Measurements from ENCODE around the gene ROBO2.

Gene ROBO2

DNA sequence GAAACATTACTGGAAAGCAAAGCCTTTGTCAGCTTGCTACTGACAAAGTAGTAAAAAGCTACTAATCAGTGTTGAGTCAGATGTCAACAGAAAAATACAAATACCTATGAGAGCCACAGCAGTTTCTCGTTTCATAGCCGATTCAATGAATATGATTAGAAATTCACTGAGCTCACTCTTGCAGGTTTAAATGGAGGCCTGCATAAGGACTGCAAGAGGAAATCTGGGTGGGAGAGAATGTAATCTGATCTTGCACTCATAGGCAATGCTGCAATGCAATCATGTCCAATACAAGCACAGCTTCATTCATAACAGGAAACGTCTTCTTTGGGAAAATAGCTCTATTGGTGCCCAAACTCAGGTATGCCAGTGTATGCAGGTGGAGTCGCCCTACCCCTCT is 608.8 kb downstream of the ROBO2 start:
- Histone ChIP-seq H3K4me3 (replicated peaks; ENCODE audit: low read depth, low read length) (no peak overlapping the region), H3K36me3 (ENCODE audit: control insufficient read depth, insufficient read depth, low read length) (no peaks in the 10 kb centered on the region), H3K27me3 (replicated peaks; ENCODE audit: control insufficient read depth, insufficient read depth, low read length) (no peaks in the 10 kb centered on the region)
- DNase-seq (ENCODE audit: extremely low read depth, insufficient read length) = no peak
- TF ChIP-seq, protein P1, sequence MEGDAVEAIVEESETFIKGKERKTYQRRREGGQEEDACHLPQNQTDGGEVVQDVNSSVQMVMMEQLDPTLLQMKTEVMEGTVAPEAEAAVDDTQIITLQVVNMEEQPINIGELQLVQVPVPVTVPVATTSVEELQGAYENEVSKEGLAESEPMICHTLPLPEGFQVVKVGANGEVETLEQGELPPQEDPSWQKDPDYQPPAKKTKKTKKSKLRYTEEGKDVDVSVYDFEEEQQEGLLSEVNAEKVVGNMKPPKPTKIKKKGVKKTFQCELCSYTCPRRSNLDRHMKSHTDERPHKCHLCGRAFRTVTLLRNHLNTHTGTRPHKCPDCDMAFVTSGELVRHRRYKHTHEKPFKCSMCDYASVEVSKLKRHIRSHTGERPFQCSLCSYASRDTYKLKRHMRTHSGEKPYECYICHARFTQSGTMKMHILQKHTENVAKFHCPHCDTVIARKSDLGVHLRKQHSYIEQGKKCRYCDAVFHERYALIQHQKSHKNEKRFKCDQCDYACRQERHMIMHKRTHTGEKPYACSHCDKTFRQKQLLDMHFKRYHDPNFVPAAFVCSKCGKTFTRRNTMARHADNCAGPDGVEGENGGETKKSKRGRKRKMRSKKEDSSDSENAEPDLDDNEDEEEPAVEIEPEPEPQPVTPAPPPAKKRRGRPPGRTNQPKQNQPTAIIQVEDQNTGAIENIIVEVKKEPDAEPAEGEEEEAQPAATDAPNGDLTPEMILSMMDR (IDR thresholded peaks at IDR 0.05; ENCODE audit: insufficient read depth, low read length, poor library complexity, severe bottlenecking) = no peak

DNA sequence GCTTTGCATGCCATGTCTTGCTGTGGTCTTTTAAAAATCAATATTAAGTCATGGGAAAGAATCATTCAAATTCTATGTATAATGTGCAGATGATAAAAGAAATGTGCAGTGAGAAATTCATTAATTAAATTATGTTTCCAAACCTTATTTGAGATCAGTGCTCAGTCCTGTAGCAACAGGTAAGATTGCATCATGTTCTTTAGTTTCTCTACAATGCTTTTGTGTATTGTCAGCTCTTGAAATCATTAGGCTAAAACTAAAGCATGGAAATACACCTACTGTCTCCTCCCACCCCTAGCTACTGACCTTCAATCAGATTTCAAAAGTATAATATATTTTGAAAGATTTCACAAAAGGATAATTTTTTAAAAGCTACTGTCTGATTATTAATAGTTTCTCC is 612.7 kb downstream of the ROBO2 start:
- H3K36me3 ChIP-seq (ENCODE audit: control insufficient read depth, insufficient read depth, low read length) = no peaks in the 10 kb centered on the region
- TF ChIP-seq, protein P1 (IDR thresholded peaks at IDR 0.05; ENCODE audit: insufficient read depth, low read length, poor library complexity, severe bottlenecking) = no peak
- DNase-seq (ENCODE audit: extremely low read depth, insufficient read length) = no peak
- H3K4me3 ChIP-seq (replicated peaks; ENCODE audit: low read depth, low read length) = no peak overlapping the region
- H3K27me3 ChIP-seq (replicated peaks; ENCODE audit: control insufficient read depth, insufficient read depth, low read length) = no peaks in the 10 kb centered on the region

DNA sequence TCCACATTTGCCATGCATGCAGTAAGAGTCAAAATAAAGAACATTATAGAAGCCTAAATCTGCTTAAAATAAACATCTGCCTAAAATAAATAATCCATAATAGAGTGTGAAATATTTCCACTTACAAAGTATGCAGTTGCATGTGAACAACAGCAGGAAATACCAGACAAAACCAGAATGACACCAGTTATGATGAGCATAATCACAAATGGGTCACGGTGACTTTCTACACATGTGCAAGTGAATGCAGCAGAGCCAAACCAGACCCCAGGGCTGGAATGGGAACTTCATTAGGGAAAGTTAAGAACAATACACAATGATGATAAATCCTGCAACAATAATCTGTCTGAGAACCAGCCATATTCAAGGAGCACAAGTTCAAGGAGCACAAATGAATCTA is 615.5 kb downstream of the ROBO2 start:
- no peaks in the 10 kb centered on the region for H3K27me3 ChIP-seq (replicated peaks; ENCODE audit: control insufficient read depth, insufficient read depth, low read length)
- no peak for DNase-seq (ENCODE audit: extremely low read depth, insufficient read length)
- TF ChIP-seq, protein P1 (IDR thresholded peaks at IDR 0.05; ENCODE audit: insufficient read depth, low read length, poor library complexity, severe bottlenecking) = no peak

DNA sequence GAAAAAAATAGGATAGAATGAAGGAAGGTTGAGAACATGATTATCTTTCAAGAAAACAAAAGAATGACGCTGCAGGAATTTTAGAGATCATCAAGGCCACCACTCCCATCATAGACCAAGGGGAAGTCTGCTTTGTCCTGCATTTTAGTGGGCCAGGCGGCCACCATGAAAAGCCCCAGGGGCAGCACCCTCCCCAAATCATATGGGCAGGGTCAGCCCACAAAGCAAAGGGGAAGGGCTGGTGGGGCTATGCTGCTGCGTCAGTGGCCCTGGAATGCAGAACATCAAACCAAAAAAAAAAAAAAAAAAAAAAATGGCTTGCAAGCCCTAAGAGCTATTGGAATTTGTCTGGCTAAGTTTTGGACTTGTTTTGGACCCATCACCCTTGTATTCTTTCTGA is 620.8 kb downstream of the ROBO2 start:
- Histone ChIP-seq H3K36me3 (ENCODE audit: control insufficient read depth, insufficient read depth, low read length) (no peaks in the 10 kb centered on the region), H3K27me3 (replicated peaks; ENCODE audit: control insufficient read depth, insufficient read depth, low read length) (no peaks in the 10 kb centered on the region), H3K4me3 (replicated peaks; ENCODE audit: low read depth, low read length) (no peak overlapping the region)
- TF ChIP-seq, protein P1 (IDR thresholded peaks at IDR 0.05; ENCODE audit: insufficient read depth, low read length, poor library complexity, severe bottlenecking) = no peak
- no peak for DNase-seq (ENCODE audit: extremely low read depth, insufficient read length)

More for the DNA sequence above, 615.5 kb downstream of the ROBO2 start:
- Histone ChIP-seq H3K36me3 (ENCODE audit: control insufficient read depth, insufficient read depth, low read length) (no peaks in the 10 kb centered on the region), H3K4me3 (replicated peaks; ENCODE audit: low read depth, low read length) (no peak overlapping the region)

DNA sequence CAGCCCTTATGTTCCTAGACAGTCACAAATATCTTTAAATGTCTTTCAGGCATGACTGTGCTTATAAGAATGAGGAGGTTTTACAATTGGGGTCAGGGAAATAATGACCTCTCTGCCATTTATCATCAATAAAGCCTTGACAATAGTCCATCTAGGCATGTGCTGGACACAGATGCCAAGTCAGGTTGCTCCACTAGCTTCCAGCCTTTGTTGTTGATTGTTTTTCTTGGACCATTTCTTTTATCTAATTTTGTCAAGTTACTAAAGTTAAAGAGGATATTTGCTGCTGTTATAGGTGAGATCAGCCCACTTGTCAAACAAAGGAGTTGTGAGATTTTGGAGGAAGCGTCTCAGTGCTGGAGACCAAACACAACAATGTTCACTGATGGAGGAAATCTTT is 628.0 kb downstream of the ROBO2 start:
- no peak for DNase-seq (ENCODE audit: extremely low read depth, insufficient read length)
- H3K4me3 ChIP-seq (replicated peaks; ENCODE audit: low read depth, low read length) = no peak overlapping the region
- TF ChIP-seq, protein P1 (IDR thresholded peaks at IDR 0.05; ENCODE audit: insufficient read depth, low read length, poor library complexity, severe bottlenecking) = no peak
- H3K36me3 ChIP-seq (ENCODE audit: control insufficient read depth, insufficient read depth, low read length) = no peaks in the 10 kb centered on the region
- H3K27me3 ChIP-seq (replicated peaks; ENCODE audit: control insufficient read depth, insufficient read depth, low read length) = no peaks in the 10 kb centered on the region

DNA sequence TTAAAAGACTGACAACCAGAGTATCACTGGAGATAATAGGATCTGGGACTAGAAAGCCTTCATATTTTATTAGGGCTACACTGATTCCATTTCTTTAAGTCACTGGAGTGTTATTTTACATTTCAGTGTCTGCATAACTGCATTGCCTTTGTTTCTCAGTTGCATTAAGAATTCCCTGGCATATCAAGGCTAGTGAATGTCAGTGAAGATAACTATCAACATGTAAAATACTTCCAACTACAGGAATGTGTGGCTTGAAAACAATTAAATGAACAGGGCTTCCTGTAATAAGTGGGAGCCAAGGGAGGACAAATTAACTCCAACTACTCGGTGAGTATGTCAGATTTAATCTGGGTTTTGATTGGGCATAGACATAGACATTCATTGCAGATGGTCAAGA is 628.5 kb downstream of the ROBO2 start:
- no peak for DNase-seq (ENCODE audit: extremely low read depth, insufficient read length)
- TF ChIP-seq, protein P1 (IDR thresholded peaks at IDR 0.05; ENCODE audit: insufficient read depth, low read length, poor library complexity, severe bottlenecking) = no peak
- H3K27me3 ChIP-seq (replicated peaks; ENCODE audit: control insufficient read depth, insufficient read depth, low read length) = no peaks in the 10 kb centered on the region
- H3K36me3 ChIP-seq (ENCODE audit: control insufficient read depth, insufficient read depth, low read length) = no peaks in the 10 kb centered on the region
- H3K4me3 ChIP-seq (replicated peaks; ENCODE audit: low read depth, low read length) = no peak overlapping the region
